Stimulated activated CD4-positive, alpha-beta T cell treated with anti-CD3 and anti-CD28 coated beads, Interleukin-1b, Interleukin-23, amount 100 ng/mL, for 4 hours (primary cell): Measurements from ENCODE around the gene GOLGA8J.
"Not testable (repeated sequence)": the region's sequence is repeated elsewhere in the genome, so short reads cannot be mapped to it uniquely, and the experiment has no call there.

Source experiments
- DNase-seq, 2 donors: peaks; one replicate each; pipeline ENCODE4 v3.0.0-alpha.2; 2020; ENCODE audit warnings: low read depth in 2 of 2

GOLGA8J gene, protein sequence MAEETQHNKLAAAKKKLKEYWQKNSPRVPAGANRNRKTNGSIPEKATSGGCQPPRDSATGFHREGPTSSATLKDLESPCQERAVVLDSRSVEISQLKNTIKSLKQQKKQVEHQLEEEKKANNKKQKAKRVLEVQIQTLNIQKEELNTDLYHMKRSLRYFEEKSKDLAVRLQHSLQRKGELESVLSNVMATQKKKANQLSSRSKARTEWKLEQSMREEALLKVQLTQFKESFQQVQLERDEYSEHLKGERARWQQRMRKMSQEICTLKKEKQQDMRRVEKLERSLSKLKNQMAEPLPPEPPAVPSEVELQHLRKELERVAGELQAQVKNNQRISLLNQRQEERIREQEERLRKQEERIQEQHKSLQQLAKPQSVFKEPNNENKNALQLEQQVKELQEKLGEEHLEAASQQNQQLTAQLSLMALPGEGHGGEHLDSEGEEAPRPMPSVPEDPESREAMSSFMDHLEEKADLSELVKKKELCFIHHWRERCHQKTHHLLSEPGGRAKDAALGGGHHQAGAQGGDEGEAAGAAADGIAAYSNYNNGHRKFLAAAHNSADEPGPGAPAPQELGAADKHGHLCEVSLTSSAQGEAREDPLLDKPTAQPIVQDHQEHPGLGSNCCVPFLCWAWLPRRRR

DNA sequence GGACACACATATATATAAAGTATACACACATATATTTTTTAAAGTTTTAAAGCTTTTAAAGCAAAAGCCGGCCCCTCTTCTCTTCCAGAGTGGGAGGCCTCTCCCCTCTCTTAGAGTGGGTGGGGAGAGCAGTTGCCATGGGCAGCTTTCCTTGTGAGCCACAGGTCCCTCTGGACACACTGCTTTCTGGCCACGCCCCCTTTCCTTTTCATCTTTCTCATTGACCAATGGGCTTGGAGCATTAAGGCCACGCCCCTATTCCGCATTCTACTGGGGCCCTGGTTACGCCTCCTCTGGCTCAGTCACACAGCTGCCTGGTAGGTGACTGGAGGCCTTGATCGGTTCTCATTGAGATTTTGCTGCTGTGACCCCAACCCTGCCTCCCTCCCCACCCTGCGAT is at the start of gene GOLGA8J:
Gene GOLGA8J, plus strand, starts transcription at position 301 of the 400 bp plus-strand sequence. Its CDS starts 98 bp downstream, at position 399.
- not testable (repeated sequence) for DNase-seq

DNA sequence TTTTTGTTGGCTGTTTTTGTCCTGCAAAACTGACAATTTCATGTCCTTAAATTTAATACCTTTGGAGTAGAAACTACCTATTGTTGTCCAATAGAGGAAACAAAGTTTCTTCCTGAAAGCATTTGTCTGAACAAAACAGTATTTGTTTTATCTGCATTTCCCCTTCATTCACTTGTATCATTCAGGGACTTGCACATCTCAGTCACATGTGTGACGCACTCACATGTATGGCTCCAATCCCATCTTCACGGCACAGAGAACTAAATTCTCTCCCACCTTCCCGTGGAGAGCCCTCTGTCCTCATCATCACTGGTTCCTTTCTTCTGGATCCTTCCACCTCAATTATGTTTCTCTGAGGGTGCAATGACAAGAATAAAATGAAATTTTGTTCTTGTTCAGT is 49.5 kb upstream of the GOLGA8J start:
- no peak for DNase-seq

DNA sequence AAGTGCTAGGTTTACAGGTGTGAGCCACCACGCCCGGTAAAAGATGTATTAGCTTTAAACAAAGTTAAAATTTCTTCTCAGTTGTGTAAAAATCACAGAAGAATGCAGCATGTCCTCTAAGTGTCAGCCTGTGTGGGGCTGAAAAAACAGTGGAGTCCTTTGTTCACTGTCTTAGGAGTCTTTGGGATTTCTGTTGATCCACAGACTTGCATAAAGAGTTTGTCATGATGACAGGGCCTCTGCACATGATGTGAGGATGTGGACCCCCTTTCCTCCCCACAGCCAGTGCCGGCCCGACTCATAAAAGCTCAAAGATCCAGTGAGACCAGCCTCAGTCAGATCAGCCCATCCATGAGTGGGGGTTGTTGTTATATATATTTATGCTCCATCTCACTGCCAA is 49.0 kb upstream of the GOLGA8J start:
- no peak for DNase-seq

DNA sequence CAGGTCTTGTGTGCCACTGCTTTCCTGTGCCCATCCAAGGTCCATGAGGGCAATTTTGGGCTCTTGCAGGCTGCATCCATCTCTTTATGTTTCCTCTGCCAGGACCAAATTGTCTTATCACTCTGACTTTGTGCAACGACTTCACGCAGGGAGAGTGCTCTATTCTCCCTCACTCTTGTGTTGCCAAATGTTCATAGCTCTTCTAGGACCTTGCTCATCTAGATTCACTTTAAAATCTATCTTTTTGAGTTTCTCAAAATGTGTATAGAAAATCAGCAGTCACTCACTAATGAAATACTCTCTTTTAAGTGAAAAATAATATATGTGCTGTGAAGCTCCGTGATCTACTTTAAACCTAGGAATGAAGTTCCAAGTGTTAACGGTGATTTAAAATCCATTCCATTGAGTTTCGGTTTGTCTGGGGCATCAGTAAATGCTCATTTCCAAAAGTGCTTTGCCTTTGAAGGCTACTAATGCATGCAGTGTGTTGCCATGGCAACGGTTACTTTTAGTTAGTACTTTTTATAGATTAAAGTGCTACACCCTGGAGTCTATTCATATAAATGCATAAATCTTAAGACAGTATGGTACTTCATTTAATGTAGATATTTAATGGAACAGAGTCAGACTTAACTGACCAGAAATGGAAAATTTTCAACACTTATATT is 46.6 kb upstream of the GOLGA8J start:
- no peak for DNase-seq

DNA sequence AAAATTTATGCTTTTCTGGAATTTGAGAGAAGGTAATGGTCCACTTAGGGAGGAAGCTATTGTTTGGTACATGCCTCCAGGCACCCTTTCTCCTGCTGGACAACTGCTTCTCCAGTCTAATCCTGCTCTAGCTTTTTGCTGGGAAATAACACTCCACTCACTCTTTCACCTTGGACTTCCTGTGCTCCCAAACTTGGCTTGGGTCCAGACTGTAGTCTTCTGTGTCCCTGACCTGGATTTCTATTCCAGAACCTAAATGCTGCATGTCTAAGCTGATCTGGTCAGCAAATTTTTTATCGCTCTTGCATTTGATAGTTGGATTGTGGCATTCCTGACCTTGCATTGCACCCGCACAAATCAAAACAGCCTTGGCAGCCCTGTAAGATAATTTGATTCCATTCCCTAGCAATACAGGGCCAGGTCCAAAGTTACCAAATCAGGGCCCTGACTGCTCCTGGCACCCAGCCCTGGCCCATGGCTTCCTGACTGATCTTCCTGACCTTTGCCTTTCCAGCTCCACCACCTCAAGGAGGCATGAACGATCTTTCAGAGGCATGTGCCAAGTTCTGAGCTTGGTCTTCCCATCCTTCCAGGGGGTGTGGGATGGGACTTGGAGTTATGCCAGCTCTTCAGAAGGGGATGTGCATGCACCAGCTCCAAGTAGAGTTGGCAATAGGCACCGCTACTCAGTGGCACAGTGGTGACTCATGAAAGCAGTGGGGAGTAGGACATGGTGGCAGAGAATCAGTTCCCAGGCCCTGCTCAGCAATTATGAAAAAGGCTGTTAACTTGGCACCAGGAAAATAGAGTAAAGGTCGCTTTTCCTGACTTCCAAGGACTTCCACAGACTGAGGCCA is 43.9 kb upstream of the GOLGA8J start:
- no peak for DNase-seq

DNA sequence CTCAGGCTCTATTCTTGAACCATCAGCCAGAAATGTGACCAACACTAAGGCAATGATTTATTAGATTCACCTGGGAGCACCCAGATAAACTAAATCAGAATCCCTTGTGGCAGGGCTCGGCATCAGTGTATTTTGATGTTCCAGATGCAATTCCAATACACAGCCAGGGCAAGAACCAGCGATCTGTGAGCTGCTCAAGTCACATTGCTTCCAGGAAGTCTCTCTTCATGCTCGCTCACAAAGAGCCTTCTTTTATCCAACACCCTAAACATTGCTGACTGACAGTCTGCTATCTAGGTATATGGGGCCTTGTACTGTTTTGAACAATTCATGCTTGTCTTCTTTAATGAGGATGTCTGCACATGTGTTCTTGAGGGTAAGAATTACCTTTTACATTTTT is 40.9 kb upstream of the GOLGA8J start:
- no peak for DNase-seq

DNA sequence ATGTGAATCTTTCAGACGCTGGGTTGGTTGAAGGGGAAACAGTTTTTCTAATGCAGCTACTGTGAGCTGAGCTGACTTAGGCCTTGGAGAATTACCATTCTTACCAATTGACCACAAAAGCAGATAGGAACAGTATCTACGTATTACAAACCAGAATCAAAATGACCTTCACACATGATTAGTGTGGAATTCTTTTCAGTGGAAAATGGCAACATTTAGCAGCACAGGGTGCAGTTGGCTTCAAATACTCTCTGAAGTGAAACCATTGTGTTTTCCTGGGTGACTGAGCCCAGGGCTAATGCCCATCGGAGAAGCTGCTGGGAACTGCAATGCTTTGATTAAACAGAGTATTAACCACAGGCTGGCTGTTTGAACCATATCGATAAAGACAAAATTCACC is 40.2 kb upstream of the GOLGA8J start:
- DNase-seq: no peak

DNA sequence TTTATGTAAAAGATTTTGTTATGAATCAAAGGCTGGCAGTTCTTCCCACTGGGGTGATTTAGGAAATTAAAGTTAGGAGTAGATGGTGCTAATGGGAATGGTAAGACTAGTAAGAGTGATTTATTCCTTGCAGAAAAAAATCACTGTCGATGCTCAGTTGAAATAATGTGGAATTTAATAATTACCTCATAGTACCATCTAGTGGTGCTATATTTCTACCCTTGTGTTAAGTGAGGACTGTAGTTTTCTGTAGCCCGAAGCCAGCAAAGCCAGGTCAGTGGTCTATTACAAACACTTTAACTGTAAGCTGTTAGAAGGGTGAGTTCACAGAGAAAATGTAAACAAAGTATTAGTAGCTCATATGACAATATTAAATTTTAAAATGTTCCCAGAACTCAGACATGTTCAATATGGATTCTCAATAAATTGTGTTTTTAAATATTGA is 39.5 kb upstream of the GOLGA8J start:
- no peak for DNase-seq

DNA sequence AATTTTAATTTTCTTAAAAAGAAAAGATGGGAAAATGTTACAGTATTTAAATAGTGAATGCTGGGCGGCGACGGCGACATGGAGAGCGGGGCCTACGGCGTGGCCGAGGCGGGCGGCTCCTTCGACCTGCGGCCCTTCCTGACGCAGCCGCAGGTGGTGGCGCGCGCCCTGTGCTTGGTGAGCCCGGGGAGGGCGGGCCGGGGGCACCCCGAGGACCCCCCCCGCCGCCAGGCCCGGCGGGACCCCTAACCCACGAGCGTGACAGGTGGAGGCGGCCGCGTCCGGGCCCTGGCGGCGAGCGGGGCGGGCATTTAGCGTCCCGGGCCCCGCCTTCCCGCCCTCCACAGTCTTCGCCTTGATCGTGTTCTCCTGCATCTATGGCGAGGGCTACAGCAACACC is 38.4 kb upstream of the GOLGA8J start:
- DNase-seq: no peak

DNA sequence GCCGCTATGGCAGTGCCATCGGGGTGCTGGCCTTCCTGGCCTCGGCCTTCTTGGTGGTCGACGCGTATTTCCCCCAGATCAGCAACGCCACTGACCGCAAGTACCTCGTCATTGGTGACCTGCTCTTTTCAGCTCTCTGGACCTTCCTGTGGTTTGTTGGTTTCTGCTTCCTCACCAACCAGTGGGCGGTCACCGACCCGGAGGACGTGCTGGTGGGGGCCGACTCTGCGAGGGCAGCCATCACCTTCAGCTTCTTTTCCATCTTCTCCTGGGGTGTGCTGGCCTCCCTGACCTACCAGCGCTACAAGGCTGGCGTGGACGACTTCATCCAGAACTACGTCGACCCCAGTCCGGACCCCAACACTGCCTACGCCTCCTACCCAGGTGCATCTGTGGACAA is 37.9 kb upstream of the GOLGA8J start:
- not testable (repeated sequence) for DNase-seq

DNA sequence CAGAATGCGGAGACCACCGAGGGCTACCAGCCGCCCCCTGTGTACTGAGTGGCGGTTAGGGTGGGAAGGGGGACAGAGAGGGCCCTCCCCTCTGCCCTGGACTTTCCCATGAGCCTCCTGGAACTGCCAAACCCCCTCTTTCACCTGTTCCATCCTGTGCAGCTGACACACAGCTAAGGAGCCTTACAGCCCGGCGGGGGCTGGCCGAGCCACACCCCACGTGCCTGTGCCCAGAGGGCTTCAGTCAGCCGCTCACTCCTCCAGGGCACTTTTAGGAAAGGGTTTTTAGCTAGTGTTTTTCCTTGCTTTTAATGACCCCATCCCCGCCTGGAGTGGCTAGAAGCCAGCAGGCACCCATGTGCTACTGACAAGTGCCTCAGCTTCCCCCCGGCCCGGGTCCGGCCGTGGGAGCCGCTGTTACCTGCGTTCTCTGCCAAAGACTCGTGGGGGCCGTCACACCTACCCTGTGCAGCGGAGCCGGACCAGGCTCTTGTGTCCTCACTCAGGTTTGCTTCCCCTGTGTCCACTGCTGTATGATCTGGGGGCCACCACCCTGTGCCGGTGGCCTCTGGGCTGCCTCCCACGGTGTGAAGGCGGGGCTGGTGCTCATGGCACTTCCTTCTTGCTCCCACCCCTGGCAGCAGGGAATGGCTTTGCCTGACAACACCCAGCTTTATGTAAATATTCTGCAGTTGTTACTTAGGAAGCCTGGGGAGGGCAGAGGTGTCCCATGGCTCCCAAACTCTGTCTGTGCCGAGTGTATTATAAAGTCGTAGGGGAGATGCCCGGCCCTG is 37.3 kb upstream of the GOLGA8J start:
- not testable (repeated sequence) for DNase-seq

DNA sequence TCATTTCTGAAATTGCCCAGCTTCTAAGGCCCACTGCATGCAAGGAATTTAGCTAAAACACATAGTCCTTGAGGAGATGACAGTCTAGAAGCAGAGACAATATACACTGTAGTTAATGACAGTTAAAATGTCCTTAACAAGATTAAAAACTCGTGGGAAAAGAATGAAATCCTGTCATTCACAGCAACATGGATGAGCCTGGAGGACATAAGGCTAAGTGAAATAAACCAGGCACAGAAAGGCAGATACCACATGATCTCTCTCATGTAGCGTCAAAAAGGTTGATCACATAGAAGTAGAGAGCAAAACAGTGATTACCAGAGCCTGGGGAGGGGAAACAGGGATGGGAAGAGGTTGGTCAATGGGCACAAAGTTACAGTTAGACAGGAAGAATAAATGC is 36.3 kb upstream of the GOLGA8J start:
- DNase-seq: no peak

DNA sequence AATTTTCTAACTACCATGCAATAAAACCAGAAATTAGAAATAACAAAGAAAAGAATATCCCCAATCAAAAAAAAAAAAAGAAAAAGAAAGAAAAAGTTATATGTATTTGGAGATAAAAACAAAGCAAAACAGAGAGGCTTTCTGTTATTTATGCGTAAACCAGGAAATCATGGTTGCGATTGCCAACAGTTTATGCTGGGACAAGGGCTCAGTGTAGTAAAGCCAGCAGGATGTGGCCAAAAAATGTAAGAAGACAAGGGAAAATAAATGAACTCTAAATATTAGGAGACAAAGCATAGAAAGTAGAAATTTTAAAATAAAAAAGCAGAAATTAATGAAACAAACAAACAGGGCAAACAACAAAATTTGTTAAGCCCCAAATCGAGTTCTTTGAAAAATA is 27.2 kb upstream of the GOLGA8J start:
- no peak for DNase-seq

DNA sequence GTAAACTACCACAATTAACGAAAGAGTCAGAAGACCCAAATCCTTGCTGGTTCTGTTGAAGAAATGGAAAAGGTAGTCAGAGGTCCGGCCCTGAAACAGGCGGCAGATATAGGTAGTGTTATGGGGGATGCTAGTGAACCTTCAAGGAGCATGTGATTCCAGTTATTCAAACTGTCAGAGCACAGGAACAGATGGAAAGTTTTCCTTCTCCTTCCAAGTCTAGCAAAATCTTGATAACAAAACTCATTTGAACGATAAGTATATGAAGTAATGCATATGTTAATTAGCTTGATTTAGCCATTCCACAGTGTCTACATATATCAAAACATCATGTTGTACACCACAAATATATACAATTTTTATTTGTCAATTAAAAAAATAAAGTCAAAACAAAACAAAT is 26.6 kb upstream of the GOLGA8J start:
- DNase-seq: no peak

DNA sequence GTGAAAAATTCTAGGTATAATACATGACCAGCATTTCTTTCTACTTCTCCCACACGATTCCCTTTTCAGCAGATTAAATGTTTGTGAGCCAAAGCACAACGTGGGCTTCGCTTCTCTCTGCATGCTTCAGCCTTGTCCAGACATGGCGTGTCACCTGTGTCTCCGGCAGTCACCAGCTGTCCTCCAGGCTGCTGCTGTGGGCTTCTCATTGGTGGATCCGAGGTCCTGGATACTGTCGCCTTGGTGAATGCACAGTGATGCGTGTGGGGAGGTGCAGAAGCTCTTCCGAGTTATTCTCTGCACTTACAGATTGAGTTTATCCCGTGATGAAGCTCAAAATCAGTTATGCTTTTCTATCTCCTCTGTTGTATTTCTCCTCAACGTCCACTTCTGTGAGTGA is 23.0 kb upstream of the GOLGA8J start:
- no peak for DNase-seq

DNA sequence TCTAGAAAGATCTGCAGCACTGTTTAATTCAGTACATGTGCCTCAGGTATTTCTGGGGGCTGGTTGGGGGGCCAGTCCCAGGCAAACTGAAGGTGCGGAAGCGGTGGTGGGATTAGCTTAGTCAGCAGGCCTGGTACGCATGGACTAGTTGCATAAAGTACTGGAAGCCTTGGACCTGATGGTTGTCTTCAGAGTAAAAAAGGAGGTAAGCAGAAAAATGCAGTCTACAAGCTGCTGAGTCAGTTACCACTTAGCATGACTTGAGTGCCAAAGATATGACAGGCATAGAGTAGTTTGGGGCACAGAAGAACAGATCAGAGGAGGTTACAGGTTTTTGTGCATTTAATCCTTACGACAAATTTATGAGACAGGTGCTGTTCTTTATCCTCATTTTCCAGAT is 19.9 kb upstream of the GOLGA8J start:
- DNase-seq: no peak

DNA sequence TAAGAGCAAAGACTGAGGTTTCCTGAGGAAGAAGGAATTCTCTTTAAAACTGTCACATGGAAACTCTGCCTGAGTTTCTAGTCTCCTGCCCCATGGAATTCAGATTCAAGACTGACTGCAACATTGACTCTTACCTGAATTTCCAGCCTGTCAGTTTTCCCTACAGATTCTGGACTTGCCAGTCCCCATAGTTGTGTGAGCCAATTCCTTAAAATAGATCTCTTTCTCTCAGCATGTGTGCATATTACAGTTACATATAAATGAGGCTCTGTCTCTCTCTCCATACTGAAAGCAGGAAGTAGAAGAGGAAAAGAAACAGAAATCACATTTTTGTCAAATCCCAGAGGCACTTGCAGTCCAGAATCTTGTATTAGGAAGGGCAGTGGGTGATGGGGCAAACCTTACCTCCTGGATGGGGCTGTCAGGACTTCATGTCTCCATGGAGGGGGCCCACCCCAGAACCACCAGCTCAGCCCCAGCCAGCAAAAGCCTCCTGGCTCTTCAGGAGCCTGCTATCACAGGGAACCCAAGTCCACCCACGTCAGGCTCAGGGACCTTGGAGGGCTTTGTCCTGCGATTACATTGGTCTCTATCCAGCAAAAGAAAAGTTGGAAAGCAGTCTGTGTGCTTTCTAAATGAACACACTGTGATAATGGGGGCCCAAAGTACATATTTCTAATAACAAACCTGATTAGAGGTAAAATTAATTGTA is 18.8 kb upstream of the GOLGA8J start:
- no peak for DNase-seq

DNA sequence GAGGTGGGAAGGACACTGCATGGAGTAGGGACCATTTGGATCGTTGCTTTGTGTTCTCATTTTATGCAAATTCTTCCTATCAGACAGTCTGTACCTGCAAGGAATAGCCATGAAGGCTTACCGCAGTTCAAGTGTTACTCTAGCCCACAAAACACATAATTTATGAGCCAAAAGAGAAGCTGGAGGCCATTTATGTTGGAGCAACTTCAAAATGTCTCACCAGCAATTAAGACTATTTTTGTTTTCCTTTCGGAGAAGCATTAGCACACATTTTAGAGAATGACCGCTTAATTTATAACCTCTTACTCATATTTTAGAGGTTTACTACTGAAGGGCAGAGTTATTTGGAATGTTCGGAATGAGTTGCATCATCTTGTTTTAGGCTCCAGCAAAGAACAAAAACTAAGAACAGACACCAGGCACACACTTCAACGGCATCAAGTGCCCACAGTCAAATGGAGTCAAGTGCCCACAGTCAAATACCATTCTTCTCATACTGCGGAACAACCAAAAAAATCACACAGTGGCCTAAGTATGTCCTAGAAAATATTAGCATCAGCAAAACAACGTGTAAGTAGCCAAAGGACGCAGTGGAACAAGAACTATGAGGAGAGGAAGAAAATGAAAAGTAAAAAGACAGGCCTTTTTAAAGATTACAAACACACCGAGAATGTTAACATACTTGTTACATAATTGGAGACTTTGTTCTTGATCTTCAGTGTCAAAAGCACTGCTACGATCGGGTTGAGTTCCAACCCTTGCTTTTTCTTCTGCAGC is 17.5 kb upstream of the GOLGA8J start:
- DNase-seq: no peak

DNA sequence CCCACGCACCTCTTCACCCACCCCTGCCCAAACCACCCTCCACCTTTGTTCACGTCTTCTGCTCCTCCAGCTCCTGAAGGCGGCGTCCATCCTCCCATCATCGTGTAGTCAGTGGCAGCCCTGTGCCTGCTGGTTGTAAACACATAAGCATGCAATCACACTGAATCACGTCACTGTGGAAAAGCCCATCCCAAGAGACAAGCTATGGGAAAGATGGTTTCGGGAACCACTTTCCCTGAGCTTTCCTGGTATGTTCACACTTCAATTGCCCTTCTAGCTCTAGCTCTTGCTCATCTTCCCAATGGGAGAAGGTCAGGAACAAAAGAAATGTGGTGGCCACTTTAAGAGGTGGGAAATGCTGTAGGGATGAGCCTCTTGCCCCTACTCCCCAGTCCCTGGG is 14.4 kb upstream of the GOLGA8J start:
- DNase-seq: no peak

DNA sequence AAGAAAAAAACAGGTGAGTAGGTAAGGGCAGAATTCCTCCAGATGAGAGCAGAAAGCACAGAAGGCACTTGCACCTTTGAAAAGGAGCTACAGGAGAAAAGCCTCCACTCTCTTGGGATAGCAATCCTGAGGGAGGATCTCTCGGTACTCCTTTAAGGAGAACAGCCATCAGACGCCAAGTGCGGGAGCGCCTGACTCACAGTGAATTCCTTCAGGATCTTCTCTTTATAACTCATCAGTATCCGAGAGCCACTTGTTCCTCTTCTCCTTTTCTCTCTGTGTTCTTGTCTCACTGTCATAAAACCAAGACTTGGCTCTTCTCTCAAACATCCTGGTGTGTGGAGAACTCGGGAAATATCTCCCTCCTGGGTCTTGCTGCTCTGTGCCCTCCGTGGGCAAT is 10.1 kb upstream of the GOLGA8J start:
- no peak for DNase-seq
